D341Med (cell line): ENCODE measurements around the gene PKNOX1.
"Not testable (repeated sequence)": the region's sequence is repeated elsewhere in the genome, so short reads cannot be mapped to it uniquely, and the experiment has no call there.

Experiments
- DNase-seq: peaks from one replicate; pipeline ENCODE4 v3.0.0; 2012; ENCODE audit warnings: low spot score

PKNOX1 gene

DNA sequence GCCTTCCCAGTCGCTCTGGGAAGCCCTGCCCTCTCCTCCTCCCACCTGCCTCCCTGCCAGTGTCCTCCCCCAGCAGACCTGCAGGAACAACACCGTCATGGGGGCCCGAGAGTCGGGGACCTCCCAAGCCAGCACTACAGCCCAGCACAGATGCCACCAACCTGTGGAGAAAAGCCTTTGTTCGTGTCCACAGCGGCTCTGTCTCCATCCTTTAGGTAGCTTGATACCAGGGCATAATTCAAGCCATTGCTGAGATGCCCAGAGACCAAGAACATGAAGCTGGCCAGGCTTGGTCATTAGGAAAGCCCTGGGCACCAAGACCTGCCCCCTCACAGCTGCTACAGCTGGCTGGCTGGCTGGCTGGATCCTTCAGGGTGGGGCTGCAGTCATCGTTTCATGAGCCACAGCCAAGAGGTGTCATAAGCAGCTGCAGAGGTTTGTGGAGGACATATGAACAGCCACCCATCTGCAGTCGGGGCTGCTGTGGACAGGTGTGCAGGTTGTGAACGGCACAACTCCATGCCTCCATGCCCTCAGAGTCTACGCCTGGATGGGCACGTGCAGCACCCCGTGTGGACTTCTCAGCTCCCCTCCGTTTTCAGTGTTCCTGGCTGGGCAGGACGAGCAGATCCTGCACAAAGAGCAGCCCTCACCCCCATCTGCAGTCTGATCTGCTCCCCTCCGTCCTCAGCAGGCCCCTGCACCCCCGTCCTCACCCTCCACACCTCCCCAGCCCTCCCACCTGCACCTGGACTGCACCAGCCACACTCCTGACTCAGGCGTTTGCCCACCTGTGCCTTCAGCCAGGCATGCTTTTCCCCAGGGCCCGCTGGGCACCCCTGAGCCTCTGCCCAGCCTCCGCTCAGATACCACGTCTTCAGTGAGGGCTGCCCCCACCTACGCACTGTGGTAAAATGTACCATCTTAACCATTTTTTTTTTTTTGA, 71.8 kb downstream of the PKNOX1 start:
- DNase-seq = not testable (repeated sequence)

DNA sequence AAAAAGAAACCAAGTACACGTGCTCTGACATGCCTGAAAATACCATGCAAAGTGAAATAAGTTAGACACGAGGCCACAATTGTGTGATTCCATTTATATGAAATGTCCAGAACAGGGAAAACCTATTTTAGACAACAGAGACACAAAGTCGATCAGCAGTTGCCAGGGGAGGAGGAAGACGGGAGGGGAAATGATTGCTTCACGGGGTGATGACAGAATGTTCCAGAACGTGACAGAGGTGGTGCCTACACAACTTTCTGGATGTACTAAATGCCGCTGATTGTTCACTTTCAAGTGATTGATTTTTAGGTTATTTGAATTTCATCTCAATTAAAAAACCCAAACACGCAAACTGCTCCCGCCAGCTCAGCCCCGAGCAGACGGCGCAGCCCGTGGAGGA, 78.8 kb downstream of the PKNOX1 start:
- not testable (repeated sequence) for DNase-seq

DNA sequence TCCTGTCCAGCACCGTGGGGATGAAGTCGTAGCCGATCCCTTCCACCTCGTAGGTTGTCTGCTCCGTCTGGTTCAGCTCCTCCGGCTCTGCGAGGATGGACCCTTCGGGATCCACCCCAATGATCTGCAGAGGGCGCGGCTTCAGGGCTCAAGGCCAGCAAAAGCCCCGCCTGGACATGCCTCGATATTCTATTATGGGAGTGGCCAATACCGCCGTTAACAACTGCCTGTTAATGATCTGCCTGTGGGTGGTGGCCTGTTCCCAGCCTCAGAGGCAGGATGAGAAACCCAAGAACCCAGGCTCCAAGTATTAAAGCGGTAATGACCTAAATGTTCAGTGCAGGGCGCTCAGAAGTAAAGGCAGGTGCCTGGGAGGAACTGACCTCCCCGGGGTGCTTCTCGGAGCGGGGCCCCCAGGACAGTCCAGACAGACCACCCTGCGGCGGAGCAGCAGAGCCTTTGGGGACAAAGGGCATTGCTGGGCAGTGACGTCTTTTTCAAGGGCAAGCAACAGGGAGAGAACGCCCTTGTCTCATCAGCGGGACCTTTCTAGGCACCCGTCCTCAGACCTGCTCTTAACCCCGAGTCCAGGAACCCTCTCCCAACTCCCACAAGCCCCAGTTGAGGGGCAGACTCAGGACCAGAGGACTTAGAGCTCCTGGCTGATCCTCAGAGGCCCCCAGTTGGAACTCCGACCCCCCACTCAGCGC, 88.7 kb downstream of the PKNOX1 start:
- DNase-seq = not testable (repeated sequence)

DNA sequence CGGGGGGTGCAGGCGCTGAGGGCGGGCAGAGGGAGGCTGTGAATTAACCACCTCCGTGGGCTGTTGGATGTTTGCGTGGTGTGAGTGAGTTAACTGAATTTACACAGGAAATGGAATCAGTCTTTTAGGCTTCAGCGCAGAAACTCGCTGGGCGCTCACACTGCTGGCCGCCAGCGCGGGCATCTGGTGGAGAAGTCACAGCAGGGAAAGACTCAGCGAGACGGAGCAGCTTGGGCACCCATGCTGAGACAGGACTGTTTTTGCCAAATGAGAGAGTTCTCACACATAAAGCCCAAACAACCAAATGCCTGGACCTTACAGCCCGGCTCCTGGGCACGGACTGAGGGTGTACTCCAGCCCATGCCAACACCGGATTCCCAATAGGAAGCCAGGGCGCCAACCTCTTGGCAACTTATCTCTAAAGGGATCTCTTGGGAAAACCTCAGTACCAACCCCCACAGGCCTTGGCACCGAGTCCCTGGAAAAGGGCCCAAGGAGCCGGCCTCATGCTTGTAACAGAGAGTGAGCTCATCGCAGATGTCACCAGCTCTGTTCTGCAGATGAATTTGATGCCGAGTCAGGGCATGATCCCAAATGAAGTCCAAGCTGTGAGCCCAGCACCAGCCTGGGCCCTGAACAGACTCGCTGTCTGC, 90.0 kb downstream of the PKNOX1 start:
- not testable (repeated sequence) for DNase-seq

DNA sequence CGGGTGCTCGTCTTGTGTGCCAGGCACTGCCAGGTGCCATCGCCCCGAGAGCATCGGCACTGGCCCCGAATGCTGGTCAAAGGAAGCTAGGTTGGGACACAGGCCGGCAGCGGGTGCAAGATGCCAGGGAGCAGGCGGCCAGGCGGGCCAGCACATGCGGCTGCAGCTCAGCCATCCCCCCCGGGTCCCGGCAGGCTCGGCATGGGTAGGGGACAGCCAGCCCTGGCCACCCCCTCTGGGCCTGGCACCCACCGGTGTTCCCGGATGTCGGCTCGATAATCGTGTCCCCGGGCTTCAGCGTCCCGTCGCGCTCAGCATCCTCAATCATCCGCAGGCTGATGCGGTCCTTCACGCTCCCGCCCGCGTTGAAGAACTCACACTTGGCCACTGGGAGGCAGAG, 91.6 kb downstream of the PKNOX1 start:
- not testable (repeated sequence) for DNase-seq

DNA sequence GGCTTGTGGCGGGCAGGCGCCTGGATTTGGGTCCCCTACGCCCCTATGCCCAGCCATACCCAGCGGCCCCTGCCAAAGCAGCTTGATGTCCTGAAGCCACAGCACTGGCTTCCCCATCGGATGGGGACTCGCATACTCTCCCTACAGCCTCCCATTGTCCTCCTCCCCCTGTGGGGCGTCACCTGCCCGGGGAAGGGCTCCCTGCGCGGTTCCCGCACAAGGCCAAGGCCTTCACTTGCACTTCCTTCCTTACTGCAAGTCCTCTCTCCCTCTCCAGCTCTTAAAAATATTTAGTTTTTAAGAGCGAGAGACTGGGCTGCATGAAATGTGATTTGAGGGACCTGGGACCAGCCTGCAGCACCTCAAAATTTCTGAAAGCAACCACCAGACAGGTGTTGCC, 92.3 kb downstream of the PKNOX1 start:
- DNase-seq = not testable (repeated sequence)

DNA sequence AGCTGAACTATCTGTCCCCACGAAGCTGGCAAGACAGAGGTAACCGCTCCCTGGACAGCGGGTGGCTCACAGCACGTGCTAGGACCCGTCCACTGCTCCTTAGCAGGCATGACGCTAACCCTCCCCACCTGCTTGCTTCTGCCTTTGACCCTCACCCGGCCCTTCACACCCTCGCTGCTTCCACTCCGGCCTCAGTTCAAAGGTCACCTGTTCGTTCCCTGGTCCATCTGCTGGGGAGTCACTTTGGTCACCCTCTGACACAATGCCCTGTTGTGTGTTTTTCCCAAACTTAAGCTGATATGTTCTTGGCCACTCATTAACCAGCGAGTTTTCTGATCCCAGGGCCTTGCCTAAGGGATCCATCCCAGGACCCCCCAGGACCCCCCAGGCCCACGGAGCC, 93.7 kb downstream of the PKNOX1 start:
- not testable (repeated sequence) for DNase-seq

DNA sequence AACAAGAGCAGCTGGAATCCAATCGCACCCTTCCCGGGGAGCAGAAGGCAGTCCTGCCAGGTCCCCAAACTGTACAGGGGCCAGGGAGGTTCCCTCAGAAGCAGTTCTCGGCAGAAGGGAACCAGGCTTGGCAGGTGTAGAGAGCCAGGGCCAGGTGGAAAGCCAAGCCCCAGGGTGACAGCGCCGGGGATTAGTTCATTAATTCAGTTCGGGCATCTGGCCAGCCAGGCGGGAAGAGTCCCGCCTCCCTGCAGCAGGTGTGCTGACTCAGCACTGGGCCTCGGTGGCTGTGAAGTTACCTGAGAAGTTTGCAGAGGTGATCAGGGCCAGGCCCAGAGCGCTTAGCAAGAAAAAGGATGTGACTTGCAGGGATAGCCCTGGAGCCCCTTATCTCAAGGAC, 95.3 kb downstream of the PKNOX1 start:
- not testable (repeated sequence) for DNase-seq

DNA sequence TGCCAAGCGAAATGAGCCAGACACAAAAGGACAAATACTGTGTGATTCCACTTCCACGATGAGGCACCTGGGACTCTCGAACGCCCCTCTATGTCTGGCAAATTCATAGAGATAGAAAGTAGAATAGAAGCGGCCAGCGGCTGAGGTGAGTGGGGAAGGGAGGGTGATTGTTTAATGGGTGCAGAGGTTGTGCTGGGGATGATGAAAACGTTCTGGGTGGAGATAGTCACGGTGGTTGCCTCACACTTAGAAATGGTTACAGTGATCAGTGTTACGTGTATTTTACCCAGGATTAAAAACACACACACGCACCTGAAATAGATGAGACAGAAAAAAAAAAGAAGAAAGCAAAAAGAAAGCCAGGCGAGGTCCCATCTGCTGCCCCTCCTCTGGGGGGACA, 98.4 kb downstream of the PKNOX1 start:
- DNase-seq = not testable (repeated sequence)

DNA sequence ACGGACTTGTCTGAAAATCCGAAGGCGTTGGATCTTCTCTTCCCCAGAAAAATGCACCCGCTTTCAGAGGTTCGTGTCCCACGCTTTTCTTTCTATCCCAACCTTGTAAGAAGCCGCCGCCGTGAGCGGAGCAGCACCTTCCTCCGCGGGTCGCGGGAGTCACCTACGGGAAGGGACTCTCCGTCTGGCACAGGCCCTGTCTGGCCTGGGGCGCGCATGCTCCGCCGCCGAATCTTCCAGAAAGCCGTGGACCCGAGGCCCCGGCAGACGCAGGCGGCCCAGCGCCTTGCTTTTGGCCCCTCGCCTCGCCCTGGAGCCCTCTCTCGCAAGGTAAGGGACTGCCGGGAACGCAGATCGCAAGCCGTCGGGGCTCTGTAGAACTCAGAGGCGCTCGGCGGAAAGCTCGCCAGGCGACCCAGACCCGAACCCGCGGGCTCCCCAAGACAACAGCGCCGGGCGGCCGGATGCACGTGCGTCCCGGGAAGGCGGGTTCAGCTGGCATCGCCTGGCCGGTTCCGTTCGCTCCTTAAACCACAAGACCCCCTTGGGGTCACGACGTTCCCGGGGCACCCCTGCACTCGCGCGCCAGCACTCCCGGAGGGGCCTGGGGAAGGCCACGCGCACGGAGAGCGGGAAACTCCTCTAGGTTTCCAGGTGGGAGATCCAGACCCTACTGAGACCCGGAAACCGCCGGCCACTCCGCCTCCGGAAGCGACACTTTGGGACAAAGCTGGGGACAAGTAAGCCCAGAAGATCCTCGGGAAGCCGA, 100.2 kb downstream of the PKNOX1 start:
- not testable (repeated sequence) for DNase-seq

DNA sequence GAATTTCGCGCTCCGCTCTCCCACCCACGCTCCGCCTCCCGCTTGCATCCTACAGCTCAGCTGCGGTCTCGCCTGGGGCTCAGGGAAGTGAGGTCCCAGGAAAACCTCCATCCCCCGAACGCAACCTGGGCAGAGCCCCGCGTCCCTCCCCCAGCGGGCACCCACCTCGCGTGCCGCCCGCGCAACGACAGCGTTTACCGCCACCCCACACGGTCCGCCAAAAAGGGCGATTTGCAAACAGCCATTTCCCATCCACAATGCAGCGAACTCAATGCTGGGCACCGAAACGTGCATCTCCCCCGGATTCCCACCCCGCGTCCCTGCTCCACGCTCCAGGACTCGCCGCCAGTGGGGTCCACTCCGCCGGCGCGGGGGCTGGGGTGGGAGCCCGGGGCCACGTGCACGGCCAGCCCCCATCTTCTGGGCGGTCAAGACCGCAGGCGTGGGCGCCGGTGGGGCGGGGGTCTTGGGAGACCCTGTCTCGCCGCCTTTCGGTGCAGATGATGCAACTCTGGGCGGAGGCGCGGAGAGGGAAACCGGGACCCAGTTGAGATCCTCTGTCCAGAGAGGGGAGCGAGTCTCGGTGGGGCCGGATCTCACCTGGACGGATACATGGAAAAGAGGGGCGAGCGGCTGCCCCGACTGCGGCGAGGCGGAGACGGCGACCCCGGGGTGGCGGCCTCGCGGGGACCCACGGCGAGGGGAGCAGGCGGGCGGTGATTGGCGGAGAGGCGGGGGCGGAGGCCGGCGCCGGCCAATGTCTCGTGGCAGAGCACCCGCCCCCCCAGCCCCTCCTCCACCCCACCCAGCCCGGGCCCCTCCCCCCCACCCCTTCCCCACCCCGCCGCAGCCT, 101.0 kb downstream of the PKNOX1 start, which contains the start of gene CBS:
Gene CBS, minus strand, starts transcription at position 666 of the 853 bp plus-strand sequence. CDS start 3,642 bp downstream, outside the sequence.
- not testable (repeated sequence) for DNase-seq

DNA sequence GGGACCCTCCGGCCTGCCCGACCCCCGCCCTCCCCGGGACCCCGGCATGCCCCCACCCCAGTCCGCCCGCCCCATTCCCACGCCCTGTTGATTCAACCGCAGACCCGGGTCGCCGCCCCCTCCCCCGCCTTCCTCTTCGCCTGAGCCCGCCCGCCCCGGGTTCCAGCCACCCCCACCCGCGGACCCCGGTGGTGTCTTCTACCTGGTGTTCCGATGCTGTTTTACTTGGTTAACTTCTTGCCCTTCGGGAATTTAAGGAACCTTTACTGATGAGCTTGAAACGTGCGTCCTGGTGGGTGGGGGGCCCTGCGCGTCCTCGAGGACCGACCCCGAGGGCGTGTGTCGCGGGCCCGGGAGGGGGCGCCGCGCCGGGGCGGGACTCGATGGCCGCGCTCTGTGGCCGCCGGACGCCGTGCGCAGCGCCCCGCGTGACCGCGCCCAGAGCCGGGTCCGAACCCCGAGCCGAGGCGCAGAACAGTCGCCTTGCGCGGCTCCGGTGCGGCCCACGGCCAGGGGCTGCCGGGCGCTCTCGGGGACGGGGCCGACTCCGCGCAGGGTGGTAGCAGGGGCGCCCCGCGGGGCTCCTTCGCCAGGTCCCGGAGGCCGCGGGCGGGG, 101.8 kb downstream of the PKNOX1 start:
- DNase-seq = not testable (repeated sequence)

DNA sequence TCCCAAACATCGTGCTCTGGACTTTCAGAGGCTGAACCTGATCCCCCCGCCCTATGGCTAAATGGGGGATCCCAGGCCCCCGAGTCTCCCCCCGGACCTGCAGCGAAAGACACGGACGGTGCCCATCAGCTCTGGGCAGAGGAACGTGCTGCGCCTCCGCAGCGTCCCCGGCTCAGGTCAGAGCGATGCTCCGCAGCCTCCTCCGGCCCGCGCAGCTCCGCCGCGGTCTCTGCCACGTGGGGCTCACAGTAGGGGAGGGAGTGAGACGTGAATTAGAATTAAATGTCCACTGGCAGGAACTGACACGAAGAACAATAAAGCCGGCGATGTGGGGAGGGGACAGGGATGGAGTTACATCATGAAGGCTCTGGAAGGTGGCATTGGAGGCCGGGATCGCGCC, 102.3 kb downstream of the PKNOX1 start:
- DNase-seq = not testable (repeated sequence)

DNA sequence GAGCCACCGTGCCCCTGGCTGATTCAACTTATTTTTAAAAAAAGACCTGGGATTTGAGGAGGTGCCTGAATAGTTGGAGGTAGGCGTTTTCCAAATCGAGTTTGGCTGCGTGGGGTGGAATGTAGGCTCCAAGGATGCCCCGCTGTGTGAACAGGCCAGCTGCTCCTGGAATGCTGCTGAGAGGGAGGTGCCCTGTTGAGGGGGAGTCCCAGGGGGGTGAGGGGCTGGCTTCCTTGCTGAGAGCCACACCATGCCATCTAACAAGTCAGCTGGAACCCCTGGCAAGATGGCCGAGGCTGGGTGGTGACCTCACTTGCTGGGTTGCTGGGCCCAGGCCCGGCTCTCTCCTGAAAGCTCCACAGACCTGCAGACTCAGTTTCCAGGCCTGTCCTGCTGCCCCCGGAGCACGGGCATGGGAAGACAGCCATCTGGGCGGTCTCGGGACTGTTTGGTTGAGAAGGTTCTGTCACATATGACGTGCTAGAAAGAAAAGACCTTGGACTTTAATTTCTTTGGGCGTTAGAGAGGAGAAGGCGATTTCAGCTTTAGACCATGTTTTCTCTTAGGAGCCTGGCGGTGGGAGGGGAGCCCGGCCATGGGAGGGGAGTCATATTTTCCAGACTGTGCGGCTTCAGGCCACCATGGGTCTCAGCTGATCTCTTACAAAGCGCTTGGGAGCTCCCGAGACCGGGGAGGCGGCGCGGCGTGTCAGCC, 108.4 kb downstream of the PKNOX1 start:
- DNase-seq = not testable (repeated sequence)
